Astrocyte (in vitro differentiated cells and primary cell): ENCODE measurements around the gene CDKN1C. TPM values are rescaled to one million over a fixed set of nuclear protein-coding genes. Genes with fewer than 3 reads are reported as not detected.

ENCODE experiments used
- DNase-seq: peaks from one replicate; pipeline ENCODE4 v3.0.0-alpha.2; 2010; ENCODE audit warnings: low read depth
- FAIRE-seq: peaks from 2 replicates; lab custom pipeline; 2011; peaks lifted over from hg19 to GRCh38; lab: Jason Lieb, UNC
- H2AFZ ChIP-seq: 2 replicates; pipeline ENCODE4 v1.6.0; 2012; ENCODE audit warnings: low read depth, low read length, inconsistent platforms
- H3K27ac ChIP-seq: 2 replicates; pipeline ENCODE4 v1.5.1; 2011; ENCODE audit warnings: low read depth, low read length, inconsistent platforms
- H3K27me3 ChIP-seq: 2 replicates; pipeline ENCODE4 v1.6.0; 2011; ENCODE audit warnings: low read length, inconsistent platforms; ENCODE audit not compliant: insufficient read depth
- H3K36me3 ChIP-seq: 2 replicates; pipeline ENCODE4 v1.5.1; 2011; ENCODE audit warnings: low read length, inconsistent platforms; ENCODE audit not compliant: insufficient read depth
- H3K4me1 ChIP-seq: 2 replicates; pipeline ENCODE4 v1.5.1; 2011; ENCODE audit warnings: low read length, inconsistent platforms; ENCODE audit not compliant: insufficient read depth
- H3K4me2 ChIP-seq: 2 replicates; pipeline ENCODE4 v1.6.0; 2012; ENCODE audit warnings: low read length, inconsistent platforms
- H3K4me3 ChIP-seq: 2 replicates; pipeline ENCODE4 v1.5.1; 2011; ENCODE audit warnings: low read depth, mild to moderate bottlenecking, low read length, inconsistent platforms; ENCODE audit not compliant: insufficient read depth
- H3K79me2 ChIP-seq: 2 replicates; pipeline ENCODE4 v1.6.0; 2012; ENCODE audit warnings: mild to moderate bottlenecking, low read length, inconsistent platforms; ENCODE audit not compliant: insufficient read depth
- H3K9ac ChIP-seq: 2 replicates; pipeline ENCODE4 v1.6.0; 2012; ENCODE audit warnings: mild to moderate bottlenecking, low read length, inconsistent platforms
- H3K9me3 ChIP-seq: 2 replicates; pipeline ENCODE4 v1.5.1; 2012; ENCODE audit warnings: low read depth, mild to moderate bottlenecking, low read length, inconsistent platforms; ENCODE audit not compliant: insufficient read depth
- H4K20me1 ChIP-seq: 2 replicates; pipeline ENCODE4 v1.6.0; 2012; ENCODE audit warnings: low read length, inconsistent platforms; ENCODE audit not compliant: insufficient read depth
- H3K27ac Mint-ChIP-seq: one replicate; pipeline ENCODE4 v1.8.0; 2021; ENCODE audit warnings: mild to moderate bottlenecking, mixed read lengths; ENCODE audit not compliant: unreplicated experiment
- H3K27me3 Mint-ChIP-seq: one replicate; pipeline ENCODE4 v1.8.0; 2021; ENCODE audit warnings: low read depth, mixed read lengths; ENCODE audit not compliant: unreplicated experiment
- H3K36me3 Mint-ChIP-seq: one replicate; pipeline ENCODE4 v1.8.0; 2021; ENCODE audit warnings: low read depth, mixed read lengths; ENCODE audit not compliant: unreplicated experiment
- H3K4me1 Mint-ChIP-seq: one replicate; pipeline ENCODE4 v1.8.0; 2021; ENCODE audit warnings: low read depth, mixed read lengths; ENCODE audit not compliant: unreplicated experiment
- H3K4me3 Mint-ChIP-seq: one replicate; pipeline ENCODE4 v1.8.0; 2021; ENCODE audit warnings: mild to moderate bottlenecking, moderate library complexity, mixed read lengths; ENCODE audit not compliant: unreplicated experiment
- H3K9me3 Mint-ChIP-seq: one replicate; pipeline ENCODE4 v1.8.0; 2021; ENCODE audit warnings: mild to moderate bottlenecking, mixed read lengths; ENCODE audit not compliant: unreplicated experiment
- EZH2 ChIP-seq: IDR thresholded peaks from 2 replicates; pipeline ENCODE4 v1.6.1; 2012; ENCODE audit warnings: mild to moderate bottlenecking, low read length, inconsistent platforms; ENCODE audit not compliant: insufficient read depth
- total RNA-seq: library from RNA; stranded (reverse); gene quantifications from 2 replicates; pipeline ENCODE4 v1.2.1, GENCODE V29; 2021
- TF ChIP-seq, protein P1 (sequence below): IDR thresholded peaks from 2 replicates; pipeline ENCODE4 v1.5.1; 2011; ENCODE audit warnings: low read depth, mild to moderate bottlenecking, inconsistent platforms, low read length, moderate library complexity; ENCODE audit not compliant: insufficient read depth

The CDKN1C gene
- total RNA-seq, 1 donor from 2014 or later: 7.5 TPM

DNA sequence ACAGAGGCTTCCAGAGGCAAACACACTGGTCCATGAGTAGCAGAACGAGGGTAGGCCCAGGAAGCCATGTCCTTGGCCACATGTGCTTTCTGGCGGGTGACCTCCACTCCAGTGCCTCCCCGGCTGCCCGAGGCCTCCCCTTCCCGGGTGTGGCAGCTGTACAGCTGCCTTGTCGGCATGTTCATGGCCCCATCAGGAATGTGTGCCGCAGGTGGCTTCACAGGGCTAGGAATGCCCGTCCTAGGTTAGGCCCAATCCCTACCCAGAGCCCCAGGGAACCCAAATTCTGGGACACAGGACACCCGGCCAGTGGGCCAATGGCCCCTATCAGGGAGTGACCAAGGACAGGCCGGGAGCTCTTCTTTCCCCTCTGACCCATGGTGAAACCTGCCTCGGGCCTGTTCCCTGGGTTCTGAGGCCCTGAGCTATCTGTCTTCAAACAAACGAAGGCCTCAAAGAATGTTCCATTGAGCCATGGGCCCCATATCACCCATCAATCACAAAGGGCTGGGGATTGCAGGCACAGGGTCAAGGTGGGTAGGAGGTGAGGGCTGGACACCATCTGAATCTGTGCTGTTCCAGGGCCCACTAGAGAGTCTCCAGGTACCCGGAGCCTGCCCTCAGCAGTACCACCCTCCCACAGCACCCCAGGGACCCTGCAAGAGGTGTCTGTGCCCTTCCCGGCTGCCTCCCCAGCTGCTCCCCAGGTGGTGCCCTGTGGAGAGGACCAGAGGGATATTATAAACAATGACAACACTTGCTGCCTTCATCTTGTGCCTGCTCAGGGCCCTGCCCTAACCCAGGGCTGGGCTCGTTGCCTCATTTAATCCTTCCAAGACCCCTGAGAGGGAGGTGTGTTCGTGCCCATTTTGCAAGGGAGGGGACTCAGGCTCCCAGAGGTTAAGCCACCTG is 4.0 kb upstream of the CDKN1C start:
- H3K9me3 Mint-ChIP-seq: no peaks in the 10 kb centered on the region

DNA sequence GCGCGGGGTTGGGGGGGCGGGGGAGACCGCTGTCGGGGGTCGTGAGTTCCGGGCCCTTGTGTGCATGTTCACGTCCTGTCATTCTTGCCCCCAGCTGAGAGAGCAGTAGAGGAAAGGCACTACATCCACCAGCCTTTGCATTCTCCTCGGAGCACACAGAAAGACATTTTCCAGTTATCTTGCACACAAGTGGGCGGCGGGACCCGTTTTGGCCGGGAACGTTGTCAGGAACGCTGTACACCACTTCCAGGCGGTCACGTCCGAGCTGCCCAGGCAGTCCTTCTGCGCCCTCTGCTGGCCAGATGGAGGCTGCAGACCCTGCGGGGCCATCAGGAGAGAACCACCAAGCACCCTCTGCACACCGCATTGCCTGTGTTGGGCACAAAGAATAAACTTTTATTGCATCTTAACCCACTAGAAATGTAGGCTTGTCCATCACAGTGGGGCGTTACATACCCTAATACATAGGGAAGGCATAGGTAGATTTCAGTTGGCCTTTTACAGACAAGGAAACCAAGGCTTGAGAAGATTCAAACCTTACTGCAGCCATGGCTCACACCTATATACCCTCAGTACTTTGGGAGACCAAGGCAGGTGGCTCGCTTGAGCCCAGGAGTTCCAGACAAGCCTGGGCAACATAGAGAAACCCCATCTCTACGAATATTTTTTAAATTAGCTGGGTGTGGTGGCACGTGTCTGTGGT is 2.8 kb upstream of the CDKN1C start:
- H3K4me1 ChIP-seq: peaks cover 16% of the 10 kb centered on the region
- H2AFZ ChIP-seq: no peak overlapping the region
- no peaks in the 10 kb centered on the region for H3K36me3 ChIP-seq
- no peaks in the 10 kb centered on the region for H3K36me3 Mint-ChIP-seq
- no peaks in the 10 kb centered on the region for H3K9me3 ChIP-seq
- H4K20me1 ChIP-seq: peaks cover 5% of the 10 kb centered on the region
- TF ChIP-seq, protein P1, sequence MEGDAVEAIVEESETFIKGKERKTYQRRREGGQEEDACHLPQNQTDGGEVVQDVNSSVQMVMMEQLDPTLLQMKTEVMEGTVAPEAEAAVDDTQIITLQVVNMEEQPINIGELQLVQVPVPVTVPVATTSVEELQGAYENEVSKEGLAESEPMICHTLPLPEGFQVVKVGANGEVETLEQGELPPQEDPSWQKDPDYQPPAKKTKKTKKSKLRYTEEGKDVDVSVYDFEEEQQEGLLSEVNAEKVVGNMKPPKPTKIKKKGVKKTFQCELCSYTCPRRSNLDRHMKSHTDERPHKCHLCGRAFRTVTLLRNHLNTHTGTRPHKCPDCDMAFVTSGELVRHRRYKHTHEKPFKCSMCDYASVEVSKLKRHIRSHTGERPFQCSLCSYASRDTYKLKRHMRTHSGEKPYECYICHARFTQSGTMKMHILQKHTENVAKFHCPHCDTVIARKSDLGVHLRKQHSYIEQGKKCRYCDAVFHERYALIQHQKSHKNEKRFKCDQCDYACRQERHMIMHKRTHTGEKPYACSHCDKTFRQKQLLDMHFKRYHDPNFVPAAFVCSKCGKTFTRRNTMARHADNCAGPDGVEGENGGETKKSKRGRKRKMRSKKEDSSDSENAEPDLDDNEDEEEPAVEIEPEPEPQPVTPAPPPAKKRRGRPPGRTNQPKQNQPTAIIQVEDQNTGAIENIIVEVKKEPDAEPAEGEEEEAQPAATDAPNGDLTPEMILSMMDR: peak; percentile 98
- no peak for TF ChIP-seq EZH2
- no peak overlapping the region for H3K4me3 Mint-ChIP-seq
- no peak overlapping the region for H3K27ac ChIP-seq
- no peak overlapping the region for H3K4me3 ChIP-seq
- H3K4me1 Mint-ChIP-seq: no peaks in the 10 kb centered on the region
- DNase-seq: peak; percentile 67
- no peak overlapping the region for H3K9ac ChIP-seq
- no peaks in the 10 kb centered on the region for H3K9me3 Mint-ChIP-seq
- no peaks in the 10 kb centered on the region for H3K27me3 ChIP-seq
- FAIRE-seq: no peak
- no peak overlapping the region for H3K27ac Mint-ChIP-seq
- H3K4me2 ChIP-seq: no peak overlapping the region
- H3K79me2 ChIP-seq: no peaks in the 10 kb centered on the region
- peaks cover 17% of the 10 kb centered on the region for H3K27me3 Mint-ChIP-seq

More for the DNA sequence above, 4.0 kb upstream of the CDKN1C start:
- Histone ChIP-seq H3K79me2 (no peaks in the 10 kb centered on the region), H3K4me1 (peaks cover 16% of the 10 kb centered on the region), H3K27me3 (no peaks in the 10 kb centered on the region), H3K36me3 (no peaks in the 10 kb centered on the region), H4K20me1 (peaks cover 5% of the 10 kb centered on the region), H3K4me3 (no peak overlapping the region), H3K9me3 (no peaks in the 10 kb centered on the region), H2AFZ (no peak overlapping the region), H3K4me2 (no peak overlapping the region), H3K9ac (no peak overlapping the region), H3K27ac (no peak overlapping the region)
- Mint-ChIP-seq H3K4me1 (no peaks in the 10 kb centered on the region), H3K27ac (no peak overlapping the region), H3K36me3 (peaks cover 2% of the 10 kb centered on the region), H3K4me3 (no peak overlapping the region), H3K27me3 (peaks cover 23% of the 10 kb centered on the region)
- DNase-seq (no peak), FAIRE-seq (no peak)
- TF ChIP-seq, protein P1: no peak
- no peak for TF ChIP-seq EZH2
